Measurements from ENCODE around the gene OR2AT4.
"Not testable (repeated sequence)": the region's sequence is repeated elsewhere in the genome, so short reads cannot be mapped to it uniquely, and the experiment has no call there.

Gene OR2AT4

GRCh38 chr11:75066061-75066460 lies 30.6 kb downstream of the OR2AT4 start:
- DNase-seq: no peak
- no peaks in the 10 kb centered on the region for H3K4me1 Mint-ChIP-seq (ENCODE audit: low read depth)
- H3K36me3 Mint-ChIP-seq (ENCODE audit: low read depth): no peaks in the 10 kb centered on the region
- H3K27me3 Mint-ChIP-seq: peaks cover 43% of the 10 kb centered on the region
- no peak overlapping the region for H3K4me3 Mint-ChIP-seq
- no peak overlapping the region for H3K27ac Mint-ChIP-seq
- peaks cover 5% of the 10 kb centered on the region for H3K9me3 Mint-ChIP-seq

GRCh38 chr11:75063741-75064314 lies 32.8 kb downstream of the OR2AT4 start:
- no peaks in the 10 kb centered on the region for H3K4me1 Mint-ChIP-seq (ENCODE audit: low read depth)
- no peak overlapping the region for H3K27ac Mint-ChIP-seq
- DNase-seq: no peak
- H3K27me3 Mint-ChIP-seq: peaks cover 42% of the 10 kb centered on the region
- no peaks in the 10 kb centered on the region for H3K36me3 Mint-ChIP-seq (ENCODE audit: low read depth)
- peaks cover 5% of the 10 kb centered on the region for H3K9me3 Mint-ChIP-seq
- H3K4me3 Mint-ChIP-seq: no peak overlapping the region

- H3K4me1 Mint-ChIP-seq (ENCODE audit: low read depth): no peaks in the 10 kb centered on the region
- peaks cover 33% of the 10 kb centered on the region for H3K27me3 Mint-ChIP-seq
- H3K36me3 Mint-ChIP-seq (ENCODE audit: low read depth): no peaks in the 10 kb centered on the region
- no peak for DNase-seq
- no peak overlapping the region for H3K27ac Mint-ChIP-seq
- H3K9me3 Mint-ChIP-seq: no peaks in the 10 kb centered on the region
- no peak overlapping the region for H3K4me3 Mint-ChIP-seq
Measured at GRCh38 chr11:75059299-75059698, 37.4 kb downstream of the OR2AT4 start.

GRCh38 chr11:75056814-75057213 lies 39.9 kb downstream of the OR2AT4 start:
- no peak overlapping the region for H3K4me3 Mint-ChIP-seq
- H3K4me1 Mint-ChIP-seq (ENCODE audit: low read depth): no peaks in the 10 kb centered on the region
- no peak for DNase-seq
- peaks cover 11% of the 10 kb centered on the region for H3K9me3 Mint-ChIP-seq
- no peaks in the 10 kb centered on the region for H3K36me3 Mint-ChIP-seq (ENCODE audit: low read depth)
- H3K27ac Mint-ChIP-seq: no peak overlapping the region
- H3K27me3 Mint-ChIP-seq: peaks cover 38% of the 10 kb centered on the region

- Mint-ChIP-seq H3K4me3 (no peak overlapping the region), H3K9me3 (peaks cover 11% of the 10 kb centered on the region), H3K4me1 (ENCODE audit: low read depth) (no peaks in the 10 kb centered on the region), H3K27me3 (peaks cover 34% of the 10 kb centered on the region), H3K27ac (no peak overlapping the region), H3K36me3 (ENCODE audit: low read depth) (no peaks in the 10 kb centered on the region)
- no peak for DNase-seq
Measured at GRCh38 chr11:75055511-75055910, 41.2 kb downstream of the OR2AT4 start.

- DNase-seq: no peak
- H3K4me3 Mint-ChIP-seq: no peak overlapping the region
- no peaks in the 10 kb centered on the region for H3K4me1 Mint-ChIP-seq (ENCODE audit: low read depth)
- H3K27ac Mint-ChIP-seq: no peak overlapping the region
- peaks cover 11% of the 10 kb centered on the region for H3K9me3 Mint-ChIP-seq
- peaks cover 14% of the 10 kb centered on the region for H3K27me3 Mint-ChIP-seq
- H3K36me3 Mint-ChIP-seq (ENCODE audit: low read depth): no peaks in the 10 kb centered on the region
Measured at GRCh38 chr11:75052457-75052856, 44.2 kb downstream of the OR2AT4 start.

- Mint-ChIP-seq H3K4me3 (no peak overlapping the region), H3K27me3 (peaks cover 11% of the 10 kb centered on the region), H3K27ac (no peak overlapping the region), H3K36me3 (ENCODE audit: low read depth) (no peaks in the 10 kb centered on the region), H3K4me1 (ENCODE audit: low read depth) (no peaks in the 10 kb centered on the region), H3K9me3 (peaks cover 11% of the 10 kb centered on the region)
- no peak for DNase-seq
Measured at GRCh38 chr11:75051043-75051442, 45.6 kb downstream of the OR2AT4 start.

- no peak overlapping the region for H3K4me3 Mint-ChIP-seq
Measured at GRCh38 chr11:75050516-75050915, 46.2 kb downstream of the OR2AT4 start.

GRCh38 chr11:75049501-75050266 lies 47.0 kb downstream of the OR2AT4 start:
- not testable (repeated sequence) for H3K27ac Mint-ChIP-seq; H3K4me1 Mint-ChIP-seq (ENCODE audit: low read depth); DNase-seq; H3K4me3 Mint-ChIP-seq; H3K36me3 Mint-ChIP-seq (ENCODE audit: low read depth)
- peaks cover 11% of the 10 kb centered on the region for H3K27me3 Mint-ChIP-seq
- peaks cover 11% of the 10 kb centered on the region for H3K9me3 Mint-ChIP-seq

More at GRCh38 chr11:75050516-75050915, 46.2 kb downstream of the OR2AT4 start:
- H3K27ac Mint-ChIP-seq: no peak overlapping the region
- H3K27me3 Mint-ChIP-seq: peaks cover 11% of the 10 kb centered on the region
- DNase-seq: no peak
- peaks cover 11% of the 10 kb centered on the region for H3K9me3 Mint-ChIP-seq
- no peaks in the 10 kb centered on the region for H3K36me3 Mint-ChIP-seq (ENCODE audit: low read depth)
- H3K4me1 Mint-ChIP-seq (ENCODE audit: low read depth): no peaks in the 10 kb centered on the region

GRCh38 chr11:75047191-75047590 lies 49.5 kb downstream of the OR2AT4 start:
- DNase-seq: no peak
- no peaks in the 10 kb centered on the region for H3K9me3 Mint-ChIP-seq
- no peaks in the 10 kb centered on the region for H3K36me3 Mint-ChIP-seq (ENCODE audit: low read depth)
- no peaks in the 10 kb centered on the region for H3K27me3 Mint-ChIP-seq
- H3K4me3 Mint-ChIP-seq: no peak overlapping the region
- no peaks in the 10 kb centered on the region for H3K4me1 Mint-ChIP-seq (ENCODE audit: low read depth)
- H3K27ac Mint-ChIP-seq: no peak overlapping the region

- H3K4me1 Mint-ChIP-seq (ENCODE audit: low read depth); DNase-seq; H3K4me3 Mint-ChIP-seq; H3K27me3 Mint-ChIP-seq; H3K9me3 Mint-ChIP-seq; H3K36me3 Mint-ChIP-seq (ENCODE audit: low read depth); H3K27ac Mint-ChIP-seq: not testable (repeated sequence)
Measured at GRCh38 chr11:75046668-75047067, 50.0 kb downstream of the OR2AT4 start.

GRCh38 chr11:75044381-75045170 lies 52.1 kb downstream of the OR2AT4 start:
- not testable (repeated sequence) for H3K9me3 Mint-ChIP-seq; H3K36me3 Mint-ChIP-seq (ENCODE audit: low read depth); H3K27ac Mint-ChIP-seq; DNase-seq; H3K27me3 Mint-ChIP-seq; H3K4me1 Mint-ChIP-seq (ENCODE audit: low read depth); H3K4me3 Mint-ChIP-seq

- H3K36me3 Mint-ChIP-seq (ENCODE audit: low read depth): not testable (repeated sequence)
Measured at GRCh38 chr11:75041821-75042220, 54.9 kb downstream of the OR2AT4 start.

GRCh38 chr11:75041263-75041662 lies 55.4 kb downstream of the OR2AT4 start:
- no peaks in the 10 kb centered on the region for H3K36me3 Mint-ChIP-seq (ENCODE audit: low read depth)
- H3K4me3 Mint-ChIP-seq: no peak overlapping the region
- peaks cover 9% of the 10 kb centered on the region for H3K27me3 Mint-ChIP-seq
- H3K4me1 Mint-ChIP-seq (ENCODE audit: low read depth): no peaks in the 10 kb centered on the region
- no peak for DNase-seq
- H3K27ac Mint-ChIP-seq: no peak overlapping the region
- H3K9me3 Mint-ChIP-seq: peaks cover 4% of the 10 kb centered on the region

More at GRCh38 chr11:75041821-75042220, 54.9 kb downstream of the OR2AT4 start:
- H3K4me3 Mint-ChIP-seq; H3K27me3 Mint-ChIP-seq; H3K27ac Mint-ChIP-seq; H3K9me3 Mint-ChIP-seq; DNase-seq; H3K4me1 Mint-ChIP-seq (ENCODE audit: low read depth): not testable (repeated sequence)

Measured in activated T-cell treated with anti-CD3 and anti-CD28 coated beads, Interleukin-2, amount 50 U/mL, for 24 hours (primary cell).